Measurements from ENCODE around the gene STUB1. TPM values are rescaled to one million over a fixed set of nuclear protein-coding genes. Genes with fewer than 3 reads are reported as not detected.
A peak's percentile ranks its signal among the peaks of the same experiment; 100 is the strongest.

The STUB1 gene
- total RNA-seq, 6 experiments from 2014 or later, result 37.3 to 69.6 (median 54.3) TPM

DNA sequence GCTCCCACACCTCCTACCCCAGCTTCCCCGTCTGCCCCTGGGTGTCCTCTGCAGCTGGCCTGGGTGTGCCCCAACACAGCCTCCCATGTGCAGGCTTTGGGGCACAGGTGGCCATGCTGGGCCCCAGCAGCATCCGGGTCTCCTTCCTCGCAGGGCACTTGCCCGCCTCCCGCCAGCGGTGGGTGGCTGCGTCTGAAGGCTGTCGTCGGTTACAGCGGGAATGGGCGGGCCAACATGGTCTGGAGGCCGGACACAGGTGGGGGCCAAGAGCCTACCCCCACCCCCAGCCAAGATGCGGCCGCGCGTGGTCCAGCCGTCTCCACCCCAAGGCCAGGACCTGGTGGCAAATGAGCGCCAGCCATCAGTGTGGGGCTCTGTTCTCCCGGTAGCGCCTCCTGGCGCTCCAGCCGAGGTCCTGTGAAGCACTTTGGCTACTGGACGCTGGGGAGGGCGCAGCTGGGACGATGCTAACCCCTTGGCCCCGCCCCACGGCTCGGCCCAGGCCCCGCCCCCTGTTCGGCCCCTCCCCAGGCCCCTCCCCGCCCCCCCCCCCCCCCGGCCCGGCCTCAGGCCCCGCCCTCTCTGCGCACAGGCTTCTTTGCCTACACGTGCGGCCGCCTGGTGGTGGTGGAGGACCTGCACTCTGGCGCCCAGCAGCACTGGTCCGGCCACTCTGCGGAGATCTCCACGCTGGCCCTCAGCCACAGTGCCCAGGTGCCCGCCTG, 19.6 kb upstream of the STUB1 start:
- DNase-seq (peak; percentile 83 to 91 (median 91)), ATAC-seq (peak; percentile 79 to 90 (median 82))
- H3K27ac ChIP-seq, result peak overlapping the region in 2 of 3 donors; percentile 16 to 49
- peaks cover 0 to 11% (median 0%) of the 10 kb centered on the region in 4 donors for H3K4me1 ChIP-seq
- intact Hi-C loops (cut with DNase I), result no loop called here
- H3K4me3 ChIP-seq, result peak overlapping the region in 1 of 3 donors; percentile 26
- H3K9me3 ChIP-seq, result no peaks in the 10 kb centered on the region
- TF ChIP-seq, protein P1, sequence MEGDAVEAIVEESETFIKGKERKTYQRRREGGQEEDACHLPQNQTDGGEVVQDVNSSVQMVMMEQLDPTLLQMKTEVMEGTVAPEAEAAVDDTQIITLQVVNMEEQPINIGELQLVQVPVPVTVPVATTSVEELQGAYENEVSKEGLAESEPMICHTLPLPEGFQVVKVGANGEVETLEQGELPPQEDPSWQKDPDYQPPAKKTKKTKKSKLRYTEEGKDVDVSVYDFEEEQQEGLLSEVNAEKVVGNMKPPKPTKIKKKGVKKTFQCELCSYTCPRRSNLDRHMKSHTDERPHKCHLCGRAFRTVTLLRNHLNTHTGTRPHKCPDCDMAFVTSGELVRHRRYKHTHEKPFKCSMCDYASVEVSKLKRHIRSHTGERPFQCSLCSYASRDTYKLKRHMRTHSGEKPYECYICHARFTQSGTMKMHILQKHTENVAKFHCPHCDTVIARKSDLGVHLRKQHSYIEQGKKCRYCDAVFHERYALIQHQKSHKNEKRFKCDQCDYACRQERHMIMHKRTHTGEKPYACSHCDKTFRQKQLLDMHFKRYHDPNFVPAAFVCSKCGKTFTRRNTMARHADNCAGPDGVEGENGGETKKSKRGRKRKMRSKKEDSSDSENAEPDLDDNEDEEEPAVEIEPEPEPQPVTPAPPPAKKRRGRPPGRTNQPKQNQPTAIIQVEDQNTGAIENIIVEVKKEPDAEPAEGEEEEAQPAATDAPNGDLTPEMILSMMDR (IDR thresholded peaks at IDR 0.05), result peak; percentile 36 to 53 (median 47)
- TF ChIP-seq POLR2A (IDR thresholded peaks at IDR 0.05), result peak; percentile 12
- WGBS (ENCODE audit: insufficient coverage, low coverage, low lambda C conversion rate, missing lambda C conversion rate), result 6% methylated on average over 7 of the region's 43 CpGs
- H3K27me3 ChIP-seq, result no peaks in the 10 kb centered on the region
- H3K36me3 ChIP-seq, result no peaks in the 10 kb centered on the region

DNA sequence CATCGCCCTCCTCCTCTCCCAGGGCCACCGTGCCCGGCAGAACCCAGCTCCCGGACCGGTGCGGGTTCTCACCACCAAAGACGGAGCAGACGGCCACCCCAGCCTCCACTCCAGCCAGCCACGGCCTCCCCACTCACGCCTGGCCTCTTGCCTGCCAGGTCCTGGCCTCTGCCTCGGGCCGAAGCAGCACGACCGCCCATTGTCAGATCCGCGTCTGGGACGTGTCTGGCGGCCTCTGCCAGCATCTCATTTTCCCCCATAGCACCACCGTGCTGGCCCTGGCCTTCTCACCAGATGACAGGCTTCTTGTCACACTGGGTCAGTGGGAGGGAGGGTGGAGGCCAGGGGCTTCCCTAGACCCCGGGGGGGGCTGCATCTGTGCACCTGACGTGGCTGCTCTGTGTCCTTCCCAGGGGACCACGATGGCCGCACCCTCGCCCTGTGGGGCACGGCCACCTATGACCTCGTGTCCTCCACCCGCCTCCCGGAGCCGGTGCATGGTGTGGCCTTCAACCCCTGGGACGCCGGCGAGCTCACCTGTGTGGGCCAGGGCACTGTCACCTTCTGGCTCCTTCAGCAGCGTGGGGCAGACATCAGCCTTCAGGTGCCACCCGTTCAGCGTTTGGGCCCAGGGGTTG, 18.9 kb upstream of the STUB1 start:
- H3K9me3 ChIP-seq, result no peaks in the 10 kb centered on the region
- TF ChIP-seq, protein P1 (IDR thresholded peaks at IDR 0.05), result no peak
- peak; percentile 7 for TF ChIP-seq POLR2A (IDR thresholded peaks at IDR 0.05)
- H3K4me1 ChIP-seq, result peaks cover 0 to 11% (median 0%) of the 10 kb centered on the region in 4 donors
- ATAC-seq, result peak; percentile 10 to 60 (median 27)
- no peaks in the 10 kb centered on the region for H3K27me3 ChIP-seq
- peak overlapping the region in 1 of 3 donors; percentile 49 for H3K27ac ChIP-seq
- H3K4me3 ChIP-seq, result peak overlapping the region in 1 of 3 donors; percentile 26
- no peaks in the 10 kb centered on the region for H3K36me3 ChIP-seq
- intact Hi-C loops (cut with DNase I), result no loop called here
- no peak for DNase-seq
- 28% methylated on average over 6 of the region's 35 CpGs for WGBS (ENCODE audit: insufficient coverage, low coverage, low lambda C conversion rate, missing lambda C conversion rate)

DNA sequence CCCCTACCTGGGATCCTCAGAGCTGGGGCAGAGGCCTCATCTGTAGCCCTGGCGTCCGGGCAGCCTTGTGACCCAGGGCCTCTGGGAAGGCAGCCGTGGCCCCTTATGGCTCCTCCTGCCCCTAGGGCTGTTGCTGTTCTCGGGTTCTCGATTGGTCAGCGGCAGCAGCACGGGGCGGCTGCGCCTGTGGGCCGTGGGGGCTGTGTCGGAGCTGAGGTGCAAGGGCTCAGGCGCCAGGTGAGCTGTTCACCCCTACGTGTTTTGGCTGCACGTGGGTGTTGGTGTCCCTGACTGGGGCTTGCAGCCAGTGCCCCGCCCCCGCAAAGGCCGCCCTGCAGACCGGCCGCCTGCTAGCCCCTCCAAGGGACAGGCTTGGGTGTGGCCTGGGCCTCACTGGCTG, 18.1 kb upstream of the STUB1 start:
- H3K27me3 ChIP-seq, result no peaks in the 10 kb centered on the region
- no peak overlapping the region for H3K27ac ChIP-seq
- WGBS (ENCODE audit: insufficient coverage, low coverage, low lambda C conversion rate, missing lambda C conversion rate), result no CpG with 5 or more reads among the region's 19 CpGs
- ATAC-seq (no peak), DNase-seq (no peak)
- H3K4me3 ChIP-seq, result no peak overlapping the region
- no peaks in the 10 kb centered on the region for H3K36me3 ChIP-seq
- H3K9me3 ChIP-seq, result no peaks in the 10 kb centered on the region
- TF ChIP-seq, protein P1 (IDR thresholded peaks at IDR 0.05), result no peak
- peaks cover 0 to 11% (median 0%) of the 10 kb centered on the region in 4 donors for H3K4me1 ChIP-seq
- intact Hi-C loops (cut with DNase I), result no loop called here

DNA sequence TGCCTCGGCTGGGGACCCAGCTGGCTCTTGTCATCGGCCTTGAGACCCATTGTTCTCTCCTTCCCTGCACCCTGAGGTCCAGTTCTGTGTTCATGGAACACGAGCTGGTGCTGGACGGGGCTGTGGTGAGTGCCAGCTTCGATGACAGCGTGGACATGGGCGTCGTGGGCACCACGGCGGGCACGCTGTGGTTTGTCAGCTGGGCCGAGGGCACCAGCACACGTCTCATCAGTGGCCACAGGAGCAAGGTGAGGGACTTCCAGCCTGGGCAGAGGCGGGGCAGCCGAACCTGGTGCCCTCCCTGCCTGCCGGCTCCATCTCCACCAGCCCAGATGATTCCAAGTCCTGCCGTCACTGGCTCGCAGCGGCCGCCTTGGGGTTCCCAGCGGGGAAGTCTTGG, 17.6 kb upstream of the STUB1 start:
- Histone ChIP-seq H3K27me3 (no peaks in the 10 kb centered on the region), H3K27ac (no peak overlapping the region), H3K9me3 (no peaks in the 10 kb centered on the region), H3K4me3 (no peak overlapping the region), H3K4me1 (peaks cover 0 to 14% (median 2%) of the 10 kb centered on the region in 4 donors), H3K36me3 (no peaks in the 10 kb centered on the region)
- 90% methylated on average over 7 of the region's 21 CpGs for WGBS (ENCODE audit: insufficient coverage, low coverage, low lambda C conversion rate, missing lambda C conversion rate)
- intact Hi-C loops (cut with DNase I), result no loop called here
- DNase-seq, result no peak
- no peak for ATAC-seq
- TF ChIP-seq, protein P1 (IDR thresholded peaks at IDR 0.05), result no peak
- TF ChIP-seq POLR2A (IDR thresholded peaks at IDR 0.05), result no peak

Measured in right lobe of liver (tissue), 6 donors.